ENCODE data around the gene BEGAIN. TPM values are rescaled to one million over a fixed set of nuclear protein-coding genes. Genes with fewer than 3 reads are reported as not detected.

The BEGAIN gene
- total and polyA plus RNA-seq, 8 donors, result 1.2 to 3.6 (median 2.0) TPM

DNA sequence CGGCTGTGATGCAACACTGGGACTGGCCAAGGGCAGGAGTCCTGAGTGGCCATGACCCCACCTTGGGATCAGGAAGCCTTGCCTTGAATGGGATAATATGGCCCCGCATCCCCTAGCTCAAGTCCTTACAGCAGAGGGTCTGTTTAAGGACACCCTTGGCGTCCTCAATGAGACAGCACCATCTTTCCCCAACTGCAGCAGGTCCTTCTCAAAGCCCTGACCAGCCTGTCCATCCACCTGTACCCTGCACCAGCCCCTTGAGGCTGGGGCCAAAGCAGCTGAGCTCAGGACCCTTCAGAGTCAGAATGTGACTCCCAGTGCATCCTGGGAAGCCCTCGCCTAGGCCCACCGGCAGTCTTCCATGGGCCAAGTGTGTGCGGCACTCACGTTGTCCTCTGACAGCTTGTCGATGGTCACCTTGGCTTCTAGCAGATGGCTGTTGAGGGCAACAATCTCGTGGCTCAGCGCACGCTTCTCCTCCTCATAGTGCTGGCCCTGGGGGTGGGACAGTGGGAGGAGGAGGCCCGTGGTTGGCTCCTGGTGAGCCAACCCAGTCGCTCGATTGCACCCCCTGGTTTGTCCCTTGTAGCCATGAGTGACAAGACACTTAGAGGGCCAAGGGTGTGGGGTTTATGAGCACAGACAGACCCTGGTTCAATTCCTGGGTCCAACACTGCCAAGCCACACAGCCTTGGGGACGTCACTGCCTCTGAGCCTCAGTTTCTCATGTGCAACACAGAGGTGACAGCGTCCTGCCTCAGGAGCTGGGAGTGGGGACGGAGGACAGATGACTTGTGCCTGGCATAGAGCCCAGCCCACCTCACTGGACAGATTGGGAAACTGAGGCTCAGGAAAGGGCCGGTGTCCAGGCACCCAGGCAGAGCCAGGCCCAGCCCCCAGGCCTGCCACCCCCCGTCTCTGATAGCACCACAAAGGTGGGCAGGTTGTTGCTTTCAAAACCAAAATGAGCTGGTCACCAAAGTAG lies 43.5 kb downstream of the BEGAIN start:
- Histone ChIP-seq H3K27me3 (no peaks in the 10 kb centered on the region), H3K4me1 (peaks cover 12 to 28% of the 10 kb centered on the region in 2 donors), H3K4me3 (no peak overlapping the region), H3K9me3 (no peaks in the 10 kb centered on the region), H3K36me3 (peaks cover 0 to 5% of the 10 kb centered on the region in 2 donors), H3K27ac (no peak overlapping the region)
- ATAC-seq, result no peak
- DNase-seq, result peak in 1 of 4 donors; percentile 52
- intact Hi-C loops (cut with DNase I), result no loop called here
- TF ChIP-seq, protein P1, sequence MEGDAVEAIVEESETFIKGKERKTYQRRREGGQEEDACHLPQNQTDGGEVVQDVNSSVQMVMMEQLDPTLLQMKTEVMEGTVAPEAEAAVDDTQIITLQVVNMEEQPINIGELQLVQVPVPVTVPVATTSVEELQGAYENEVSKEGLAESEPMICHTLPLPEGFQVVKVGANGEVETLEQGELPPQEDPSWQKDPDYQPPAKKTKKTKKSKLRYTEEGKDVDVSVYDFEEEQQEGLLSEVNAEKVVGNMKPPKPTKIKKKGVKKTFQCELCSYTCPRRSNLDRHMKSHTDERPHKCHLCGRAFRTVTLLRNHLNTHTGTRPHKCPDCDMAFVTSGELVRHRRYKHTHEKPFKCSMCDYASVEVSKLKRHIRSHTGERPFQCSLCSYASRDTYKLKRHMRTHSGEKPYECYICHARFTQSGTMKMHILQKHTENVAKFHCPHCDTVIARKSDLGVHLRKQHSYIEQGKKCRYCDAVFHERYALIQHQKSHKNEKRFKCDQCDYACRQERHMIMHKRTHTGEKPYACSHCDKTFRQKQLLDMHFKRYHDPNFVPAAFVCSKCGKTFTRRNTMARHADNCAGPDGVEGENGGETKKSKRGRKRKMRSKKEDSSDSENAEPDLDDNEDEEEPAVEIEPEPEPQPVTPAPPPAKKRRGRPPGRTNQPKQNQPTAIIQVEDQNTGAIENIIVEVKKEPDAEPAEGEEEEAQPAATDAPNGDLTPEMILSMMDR (IDR thresholded peaks at IDR 0.05), result no peak

DNA sequence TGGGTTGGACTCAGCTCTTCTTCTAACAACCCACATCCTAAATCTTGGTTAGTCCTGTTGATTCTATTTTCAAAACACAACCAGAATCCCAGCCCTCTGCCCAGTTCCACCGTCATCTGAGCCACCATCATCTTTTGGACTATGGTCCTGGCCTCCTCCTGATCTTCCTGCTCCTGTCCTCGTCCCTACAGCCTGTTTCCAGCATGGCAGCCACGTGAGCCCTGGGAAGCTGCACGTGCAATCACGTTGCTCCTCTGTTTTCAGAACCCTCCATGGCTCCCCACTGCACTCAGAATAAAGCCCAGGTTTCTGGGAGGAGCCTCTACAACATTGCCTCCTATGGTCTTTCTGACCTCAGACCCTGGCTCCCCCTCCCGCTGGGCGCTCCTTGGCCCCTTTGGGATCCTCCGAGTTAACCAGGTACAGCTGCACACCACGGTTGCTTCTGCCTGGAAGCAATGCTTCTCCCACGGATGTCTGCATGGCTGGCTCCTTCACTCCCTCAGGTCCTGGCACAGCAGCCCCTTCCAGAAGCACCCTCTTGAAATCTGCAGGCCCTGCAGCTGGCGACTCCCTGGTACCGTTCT lies 44.5 kb downstream of the BEGAIN start:
- intact Hi-C loops (cut with DNase I), result no loop called here
- DNase-seq, result peak in 1 of 4 donors; percentile 31
- Histone ChIP-seq H3K36me3 (peaks cover 0 to 16% of the 10 kb centered on the region in 2 donors), H3K27me3 (no peaks in the 10 kb centered on the region), H3K9me3 (no peaks in the 10 kb centered on the region), H3K27ac (no peak overlapping the region), H3K4me3 (no peak overlapping the region), H3K4me1 (peaks cover 8 to 18% of the 10 kb centered on the region in 2 donors)
- ATAC-seq, result no peak
- TF ChIP-seq, protein P1 (IDR thresholded peaks at IDR 0.05), result no peak

DNA sequence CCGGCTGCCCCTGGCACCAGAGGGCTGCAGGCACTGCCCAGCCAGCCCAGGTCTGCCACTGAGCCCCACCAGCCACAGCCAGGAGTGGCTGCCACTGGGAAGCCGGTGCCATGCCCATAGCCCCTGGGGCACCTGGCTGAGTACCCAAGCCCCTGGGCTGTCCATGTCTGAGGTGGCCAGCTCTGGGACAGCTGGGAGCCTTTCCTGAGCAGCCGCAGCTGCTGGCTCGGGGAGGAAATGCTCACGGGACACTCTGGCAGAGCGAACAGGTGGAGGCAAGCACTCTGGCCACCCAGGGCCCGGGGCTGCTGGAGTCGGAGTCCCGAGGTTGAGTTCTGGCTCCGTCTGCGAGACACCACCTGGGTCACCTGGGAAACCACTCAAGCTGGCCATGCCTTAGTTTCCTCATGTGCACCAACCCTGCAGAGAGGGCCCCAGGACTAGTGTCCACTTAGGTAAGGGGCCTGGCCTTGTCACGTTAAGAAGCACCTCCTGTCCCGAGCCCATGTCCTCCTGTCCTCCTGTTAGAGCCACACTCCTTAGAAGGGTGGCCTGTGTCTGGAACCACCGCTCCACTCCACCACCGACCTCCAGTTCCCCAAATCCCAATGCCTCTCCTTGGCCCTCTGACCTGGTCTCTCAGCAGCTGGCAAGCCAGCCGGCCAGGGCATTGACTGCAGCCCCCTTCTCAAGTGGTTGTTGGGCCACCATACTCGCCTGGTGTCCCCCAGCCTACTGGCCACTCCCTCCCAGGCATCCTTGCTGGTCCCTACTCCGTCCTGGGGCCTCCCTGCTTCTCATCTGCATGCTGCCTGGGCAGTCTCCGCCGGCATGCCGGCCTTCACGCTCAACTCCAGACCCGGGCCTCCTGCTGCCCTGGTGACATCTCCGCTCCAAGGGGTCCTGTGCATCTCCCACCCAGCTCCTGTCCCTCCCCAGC lies 45.3 kb downstream of the BEGAIN start:
- Histone ChIP-seq H3K27ac (no peak overlapping the region), H3K4me1 (peaks cover 3 to 9% of the 10 kb centered on the region in 2 donors), H3K9me3 (no peaks in the 10 kb centered on the region), H3K36me3 (peaks cover 0 to 20% of the 10 kb centered on the region in 2 donors), H3K27me3 (no peaks in the 10 kb centered on the region), H3K4me3 (no peak overlapping the region)
- DNase-seq (peak in 1 of 4 donors; percentile 60), ATAC-seq (no peak)
- intact Hi-C loops (cut with DNase I), result no loop called here
- TF ChIP-seq, protein P1 (IDR thresholded peaks at IDR 0.05), result no peak

DNA sequence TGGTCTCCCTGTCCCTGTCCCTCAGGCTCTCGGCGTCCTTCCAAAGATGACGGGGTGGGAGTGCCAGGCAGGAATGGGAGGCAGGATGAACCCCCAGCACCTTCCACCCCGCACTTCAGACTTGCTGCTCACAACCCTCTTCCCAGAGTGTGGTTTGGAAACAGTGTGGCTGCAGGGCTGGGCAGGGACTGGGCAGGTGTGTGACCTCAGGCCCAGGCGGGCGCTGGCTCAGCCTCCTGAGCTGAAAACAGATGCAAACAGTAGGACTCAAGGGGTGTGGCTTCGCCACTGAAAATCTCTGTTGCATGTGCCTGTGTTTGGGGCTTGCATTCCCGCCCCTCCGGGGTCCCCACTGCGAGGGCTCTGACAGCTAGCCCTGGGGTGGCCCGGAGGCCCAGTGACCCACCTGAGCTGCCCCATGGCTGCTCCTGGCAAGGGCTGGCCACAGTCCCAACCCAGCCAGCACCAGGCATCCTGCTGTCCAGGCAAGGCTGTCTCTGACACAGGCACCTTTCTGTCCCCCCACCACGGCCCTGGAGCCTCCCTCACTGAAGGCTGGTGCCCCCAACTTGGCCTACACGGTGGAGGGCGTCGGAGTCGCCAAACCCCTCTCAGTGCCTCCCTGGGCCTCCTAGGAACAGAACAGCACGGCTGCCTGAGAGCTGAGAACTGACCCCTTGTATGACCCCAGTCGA lies 46.1 kb downstream of the BEGAIN start:
- Histone ChIP-seq H3K27ac (no peak overlapping the region), H3K9me3 (no peaks in the 10 kb centered on the region), H3K4me3 (no peak overlapping the region), H3K36me3 (peaks cover 0 to 20% of the 10 kb centered on the region in 2 donors), H3K27me3 (no peaks in the 10 kb centered on the region), H3K4me1 (peaks cover 0 to 5% of the 10 kb centered on the region in 2 donors)
- ATAC-seq (no peak), DNase-seq (peak in 2 of 4 donors; percentile 17 to 66)
- intact Hi-C loops (cut with DNase I), result no loop called here
- TF ChIP-seq, protein P1 (IDR thresholded peaks at IDR 0.05), result no peak

All from left lung (tissue), 10 donors.